KMS-11 (cell line): Measurements from ENCODE around the gene ASPSCR1.

Source experiments
- H2AFZ ChIP-seq: fragments of 200-600 bp; sonication (generic); 2 replicates; pipeline ENCODE4 v1.6.1; 2016; ENCODE audit warnings: antibody characterized with exemption, mixed run types, low read depth
- H3K27ac ChIP-seq: fragments of 200-600 bp; sonication (generic); 2 replicates; pipeline ENCODE4 v1.6.1; 2016; ENCODE audit warnings: mild to moderate bottlenecking, mixed run types
- H3K27me3 ChIP-seq: fragments of 200-600 bp; sonication (generic); 2 replicates; pipeline ENCODE4 v1.6.1; 2017; ENCODE audit warnings: mild to moderate bottlenecking, low read depth, mixed run types, moderate library complexity; ENCODE audit not compliant: insufficient read depth
- H3K36me3 ChIP-seq: fragments of 200-600 bp; sonication (generic); 2 replicates; pipeline ENCODE4 v1.6.1; 2017; ENCODE audit warnings: mild to moderate bottlenecking, mixed run types; ENCODE audit not compliant: insufficient read depth
- H3K4me1 ChIP-seq: fragments of 200-600 bp; sonication (generic); 2 replicates; pipeline ENCODE4 v1.6.1; 2016; ENCODE audit warnings: mild to moderate bottlenecking, low read depth, mixed run types; ENCODE audit not compliant: poor library complexity, severe bottlenecking
- H3K4me2 ChIP-seq: fragments of 200-600 bp; sonication (generic); 2 replicates; pipeline ENCODE4 v1.7.0; 2016; ENCODE audit warnings: mild to moderate bottlenecking, mixed run types
- H3K4me3 ChIP-seq: fragments of 200-600 bp; sonication (generic); IDR thresholded peaks from 2 replicates; pipeline ENCODE4 v1.6.1; 2017; ENCODE audit warnings: low read depth, low read length, mixed read lengths; ENCODE audit not compliant: insufficient read depth
- H3K79me2 ChIP-seq: fragments of 200-600 bp; sonication (generic); 2 replicates; pipeline ENCODE4 v1.6.1; 2016; ENCODE audit warnings: low read depth, mixed run types; ENCODE audit not compliant: insufficient read depth
- H3K9ac ChIP-seq: fragments of 200-600 bp; sonication (generic); 2 replicates; pipeline ENCODE4 v1.6.1; 2016; ENCODE audit warnings: mild to moderate bottlenecking, mixed run types
- H4K20me1 ChIP-seq: fragments of 200-600 bp; sonication (generic); 2 replicates; pipeline ENCODE4 v1.6.1; 2016; ENCODE audit warnings: mild to moderate bottlenecking, mixed run types; ENCODE audit not compliant: insufficient read depth
- CTCF ChIP-seq: fragments of 200-600 bp; sonication (generic); conservative IDR thresholded peaks from 2 replicates; pipeline ENCODE4 v1.6.1; 2017; ENCODE audit warnings: low read depth, mild to moderate bottlenecking, antibody characterized with exemption, low read length, moderate library complexity, mixed read lengths

Gene ASPSCR1

DNA sequence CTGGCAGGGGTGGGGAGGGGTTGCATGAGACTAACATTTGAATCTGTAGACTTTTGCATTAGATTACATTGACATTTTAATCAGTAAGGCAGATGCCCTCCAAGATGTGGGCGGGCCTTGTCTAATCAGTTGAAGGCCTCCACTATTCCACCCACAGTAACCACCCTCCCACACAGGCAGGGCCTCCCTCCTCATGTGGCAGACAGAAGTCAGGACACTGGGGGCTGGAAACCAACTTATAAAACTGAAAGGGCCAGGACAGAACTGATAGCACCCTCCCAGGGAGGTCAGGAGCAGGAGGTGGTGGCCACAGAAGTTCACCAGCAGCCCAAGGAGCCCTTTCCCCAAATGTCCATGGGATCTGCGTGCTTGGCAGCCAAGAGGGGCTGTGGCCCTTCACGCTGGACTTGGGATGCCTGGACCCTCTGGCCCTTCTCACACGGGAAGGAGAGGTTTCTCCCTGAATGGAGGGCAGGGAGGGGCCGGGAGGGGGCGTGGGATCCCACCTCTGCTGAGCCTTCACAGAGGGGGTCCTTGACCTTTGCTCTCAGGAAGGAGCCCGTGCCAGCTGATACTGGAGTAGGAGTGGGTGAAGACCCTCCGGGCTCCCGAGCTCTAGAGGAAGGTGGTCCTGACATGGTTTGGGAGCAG lies 45.0 kb upstream of the ASPSCR1 start:
- H3K4me1 ChIP-seq, result peaks cover 15% of the 10 kb centered on the region
- H3K27ac ChIP-seq, result no peak overlapping the region
- H2AFZ ChIP-seq, result no peak overlapping the region
- H4K20me1 ChIP-seq, result no peaks in the 10 kb centered on the region
- peaks cover 14% of the 10 kb centered on the region; the same call in 1 of the 2 replicates for H3K79me2 ChIP-seq
- no peaks in the 10 kb centered on the region for H3K27me3 ChIP-seq
- no peaks in the 10 kb centered on the region for H3K36me3 ChIP-seq
- no peak for TF ChIP-seq CTCF
- no peak overlapping the region for H3K4me2 ChIP-seq
- H3K4me3 ChIP-seq, result no peak overlapping the region
- H3K9ac ChIP-seq, result no peak overlapping the region

DNA sequence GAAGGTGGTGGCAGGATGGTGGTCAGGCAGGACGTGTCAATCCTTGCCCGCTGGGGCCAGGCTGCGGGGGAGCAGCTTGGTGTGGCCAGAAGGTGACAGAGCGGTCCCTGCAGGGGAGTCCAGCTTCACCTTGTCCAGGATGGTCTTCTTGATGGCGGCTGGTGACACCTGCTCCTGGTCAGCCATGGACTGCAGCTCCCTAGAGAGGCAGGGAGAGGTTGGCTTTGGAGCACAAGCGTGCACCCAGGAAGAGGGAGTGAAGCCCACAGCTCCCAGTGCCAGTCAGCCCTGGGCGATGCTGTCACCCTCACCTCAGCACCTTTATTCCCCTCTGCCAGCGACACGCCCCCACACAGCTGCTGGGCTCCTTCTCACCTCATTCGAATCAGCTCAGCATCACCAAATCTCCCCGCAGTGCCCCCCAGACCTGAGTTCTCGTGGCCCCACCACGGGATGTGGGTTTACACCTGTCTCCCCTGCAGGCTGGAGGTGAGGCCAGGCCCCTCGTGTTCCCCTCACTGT lies 44.2 kb upstream of the ASPSCR1 start:
- H3K36me3 ChIP-seq, result no peaks in the 10 kb centered on the region
- H3K4me2 ChIP-seq, result no peak overlapping the region
- no peaks in the 10 kb centered on the region for H4K20me1 ChIP-seq
- peaks cover 21% of the 10 kb centered on the region for H3K4me1 ChIP-seq
- no peaks in the 10 kb centered on the region for H3K27me3 ChIP-seq
- peaks cover 14% of the 10 kb centered on the region; the same call in 1 of the 2 replicates for H3K79me2 ChIP-seq
- no peak overlapping the region for H2AFZ ChIP-seq
- no peak overlapping the region for H3K4me3 ChIP-seq
- H3K27ac ChIP-seq, result no peak overlapping the region
- TF ChIP-seq CTCF, result no peak
- no peak overlapping the region for H3K9ac ChIP-seq

GRCh38 chr17:81934098-81934757 lies 43.2 kb upstream of the ASPSCR1 start:
- Histone ChIP-seq H3K79me2 (peaks cover 14% of the 10 kb centered on the region; the same call in 1 of the 2 replicates), H3K36me3 (no peaks in the 10 kb centered on the region), H3K4me1 (peaks cover 21% of the 10 kb centered on the region), H3K4me3 (no peak overlapping the region), H4K20me1 (no peaks in the 10 kb centered on the region), H3K27ac (no peak overlapping the region), H2AFZ (no peak overlapping the region), H3K4me2 (no peak overlapping the region), H3K9ac (no peak overlapping the region), H3K27me3 (no peaks in the 10 kb centered on the region)
- no peak for TF ChIP-seq CTCF

DNA sequence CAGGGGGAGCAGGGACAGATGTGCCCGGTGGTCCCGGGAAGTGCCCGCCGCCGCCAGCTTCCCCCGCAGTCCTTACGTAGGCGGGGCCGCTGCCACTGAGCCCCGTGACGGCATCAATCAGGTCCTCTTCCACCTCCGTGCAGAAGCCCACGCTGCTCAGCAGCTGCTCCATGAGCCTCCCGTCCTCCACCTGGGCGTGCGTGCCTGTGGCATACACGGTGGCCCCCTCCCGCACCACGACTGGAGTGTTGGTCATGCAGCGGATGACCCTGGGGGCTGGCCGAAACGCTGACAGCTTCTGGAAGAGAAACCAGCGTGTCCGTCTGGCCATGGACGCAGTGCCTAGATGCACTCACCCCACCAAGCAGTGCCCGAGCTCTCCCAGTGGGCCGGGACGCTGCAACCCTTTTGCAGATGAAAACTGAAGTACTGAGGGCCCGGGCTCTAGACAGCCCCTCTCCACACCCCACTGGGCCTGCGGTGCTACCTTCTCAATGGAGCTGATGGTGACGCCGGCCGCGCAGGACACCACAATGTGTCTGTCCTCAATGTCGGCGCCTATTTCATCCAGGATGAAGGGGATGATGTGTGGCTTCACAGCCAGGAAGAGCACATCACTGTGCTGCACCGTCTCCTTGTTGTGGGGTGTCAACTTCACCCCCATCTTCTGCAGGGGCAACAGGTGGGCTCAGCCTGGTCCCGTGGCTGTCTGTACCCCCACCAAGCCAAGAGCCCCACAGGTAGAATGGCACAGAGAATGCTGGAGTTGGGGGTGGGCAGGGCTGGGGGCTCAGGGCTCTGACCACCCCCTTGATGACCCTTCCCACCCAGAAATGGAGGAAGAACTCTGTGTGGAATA lies 42.4 kb upstream of the ASPSCR1 start:
- H3K9ac ChIP-seq, result no peak overlapping the region
- H3K4me3 ChIP-seq, result no peak overlapping the region
- peaks cover 21% of the 10 kb centered on the region for H3K4me1 ChIP-seq
- H3K36me3 ChIP-seq, result no peaks in the 10 kb centered on the region
- H2AFZ ChIP-seq, result no peak overlapping the region
- H3K27me3 ChIP-seq, result no peaks in the 10 kb centered on the region
- H3K27ac ChIP-seq, result no peak overlapping the region
- H4K20me1 ChIP-seq, result no peaks in the 10 kb centered on the region
- peaks cover 14% of the 10 kb centered on the region; the same call in 1 of the 2 replicates for H3K79me2 ChIP-seq
- H3K4me2 ChIP-seq, result peak overlapping the region; percentile 99; the same call in 1 of the 2 replicates
- TF ChIP-seq CTCF, result no peak
